BE2C (cell line): ENCODE measurements around the gene NANOS3.
A peak's percentile ranks its signal among the peaks of the same experiment; 100 is the strongest.

Experiments
- DNase-seq: peaks from one replicate; pipeline ENCODE4 v3.0.0-alpha.2; 2020
- H3K27me3 ChIP-seq: fragments of 250-450 bp; sonication (Bioruptor Pico); 2 replicates; pipeline ENCODE4 v1.5.1; 2020; ENCODE audit warnings: mild to moderate bottlenecking
- H3K36me3 ChIP-seq: fragments of 250-450 bp; sonication (Bioruptor Pico); 2 replicates; pipeline ENCODE4 v1.5.1; 2020; ENCODE audit warnings: mild to moderate bottlenecking
- H3K4me1 ChIP-seq: fragments of 250-450 bp; sonication (Bioruptor Pico); 2 replicates; pipeline ENCODE4 v1.5.1; 2020
- H3K4me3 ChIP-seq: 2 replicates; pipeline ENCODE4 v1.5.1; 2011; ENCODE audit warnings: low read depth, low read length
- H3K9me3 ChIP-seq: fragments of 250-450 bp; sonication (Bioruptor Pico); 2 replicates; pipeline ENCODE4 v1.5.1; 2020
- CTCF ChIP-seq: IDR thresholded peaks from 2 replicates; pipeline ENCODE4 v1.5.1; 2012; ENCODE audit warnings: mild to moderate bottlenecking, low read depth, low read length

NANOS3 gene

GRCh38 chr19:13859361-13859880 lies 17.5 kb upstream of the NANOS3 start:
- Histone ChIP-seq H3K36me3 (no peaks in the 10 kb centered on the region), H3K4me3 (no peak overlapping the region), H3K4me1 (peaks cover 8% of the 10 kb centered on the region), H3K27me3 (peaks cover 2% of the 10 kb centered on the region), H3K9me3 (no peaks in the 10 kb centered on the region)
- no peak for TF ChIP-seq CTCF
- no peak for DNase-seq

- no peak for TF ChIP-seq CTCF
- DNase-seq, result no peak
- Histone ChIP-seq H3K4me1 (peaks cover 8% of the 10 kb centered on the region), H3K9me3 (no peaks in the 10 kb centered on the region), H3K4me3 (no peak overlapping the region), H3K27me3 (peaks cover 12% of the 10 kb centered on the region), H3K36me3 (no peaks in the 10 kb centered on the region)
These were observed 16.1 kb upstream of the NANOS3 start for GRCh38 chr19:13860679-13861391.

- TF ChIP-seq CTCF, result no peak
- Histone ChIP-seq H3K4me3 (no peak overlapping the region), H3K36me3 (no peaks in the 10 kb centered on the region), H3K27me3 (peaks cover 17% of the 10 kb centered on the region), H3K4me1 (peaks cover 8% of the 10 kb centered on the region), H3K9me3 (no peaks in the 10 kb centered on the region)
- DNase-seq, result no peak
These were observed 15.6 kb upstream of the NANOS3 start for GRCh38 chr19:13861392-13861713.

- Histone ChIP-seq H3K4me3 (peak overlapping the region; percentile 63), H3K9me3 (no peaks in the 10 kb centered on the region), H3K27me3 (peaks cover 23% of the 10 kb centered on the region), H3K4me1 (peaks cover 8% of the 10 kb centered on the region), H3K36me3 (no peaks in the 10 kb centered on the region)
- DNase-seq, result peak; percentile 87
- peak; percentile 87 for TF ChIP-seq CTCF
These were observed 15.0 kb upstream of the NANOS3 start for GRCh38 chr19:13861714-13862531.

GRCh38 chr19:13864046-13864666 lies 12.8 kb upstream of the NANOS3 start:
- Histone ChIP-seq H3K4me3 (no peak overlapping the region; the same call in 1 of the 2 replicates), H3K27me3 (peaks cover 23% of the 10 kb centered on the region), H3K36me3 (no peaks in the 10 kb centered on the region), H3K9me3 (no peaks in the 10 kb centered on the region), H3K4me1 (peaks cover 8% of the 10 kb centered on the region)
- no peak for DNase-seq
- TF ChIP-seq CTCF, result no peak
